Measurements from ENCODE around the gene AMPD2.

Gene AMPD2

DNA sequence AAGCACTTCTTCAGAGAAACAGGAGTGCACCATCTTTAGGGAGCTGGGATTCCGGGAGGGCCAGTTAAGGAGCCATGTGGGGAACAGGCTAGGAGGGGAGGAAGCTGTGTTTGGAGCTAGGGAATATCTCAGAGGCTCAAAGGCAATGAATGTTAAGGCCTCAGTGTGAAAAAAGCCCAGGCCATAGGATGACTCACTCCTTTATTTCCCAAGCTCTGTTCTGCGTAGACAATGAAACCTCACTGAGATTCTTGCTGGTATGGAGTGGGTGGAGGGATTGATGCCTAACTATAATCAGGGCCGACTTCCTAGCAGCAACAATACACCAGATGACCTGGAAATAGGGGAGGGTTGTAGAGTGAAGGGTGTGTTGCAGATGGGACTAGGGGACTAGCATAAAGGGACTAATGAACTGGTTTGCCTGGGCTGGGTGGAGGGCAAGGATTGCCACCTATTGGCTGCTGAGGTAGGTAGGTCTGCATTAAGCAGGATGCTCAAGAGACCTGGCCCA is 2.3 kb upstream of the AMPD2 start:
- no peak for DNase-seq (ENCODE audit: low read depth)

DNA sequence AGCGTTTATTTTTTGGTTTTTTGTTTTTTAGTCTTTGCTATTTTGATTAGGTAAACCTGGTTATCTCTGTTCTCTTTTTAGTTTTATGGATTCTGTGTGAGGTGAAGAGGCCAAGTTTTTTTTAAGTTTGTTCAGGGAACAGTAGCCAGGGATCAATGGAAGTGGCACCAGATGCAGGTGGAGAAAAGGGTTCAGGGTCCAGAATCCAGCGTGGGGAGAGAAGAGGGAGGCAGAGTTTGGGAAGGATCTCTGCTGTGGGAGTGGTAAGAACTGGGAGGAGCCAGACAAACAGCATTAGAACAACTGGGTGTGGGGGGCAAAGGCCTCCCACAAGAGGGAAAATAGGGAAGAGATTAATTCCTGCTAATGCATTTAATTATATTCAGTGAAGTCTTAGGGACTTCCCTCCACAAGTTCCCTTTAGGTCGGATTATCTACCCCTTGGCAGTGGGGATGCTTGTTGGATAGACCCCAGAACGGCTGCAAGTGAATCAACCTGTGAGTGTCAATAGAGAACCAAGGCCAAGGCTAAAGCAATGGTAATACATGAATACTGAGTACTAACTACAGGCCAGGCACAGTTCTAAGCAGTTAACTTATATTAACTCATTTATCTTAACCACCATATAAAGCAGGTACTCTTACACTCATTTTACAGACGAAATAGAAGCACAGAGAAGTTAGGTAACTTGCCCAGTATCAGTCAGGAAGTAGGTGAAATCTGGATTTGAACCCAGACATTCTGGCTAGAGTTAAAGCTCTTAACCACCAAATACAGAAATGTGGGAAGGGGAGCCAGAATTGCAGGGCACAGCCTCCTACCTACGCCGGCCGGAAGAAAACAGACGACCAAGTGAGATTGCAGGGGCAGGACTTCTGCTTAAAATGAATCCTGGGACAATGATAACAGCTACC is 719 bp upstream of the AMPD2 start:
- DNase-seq (ENCODE audit: low read depth), result no peak

DNA sequence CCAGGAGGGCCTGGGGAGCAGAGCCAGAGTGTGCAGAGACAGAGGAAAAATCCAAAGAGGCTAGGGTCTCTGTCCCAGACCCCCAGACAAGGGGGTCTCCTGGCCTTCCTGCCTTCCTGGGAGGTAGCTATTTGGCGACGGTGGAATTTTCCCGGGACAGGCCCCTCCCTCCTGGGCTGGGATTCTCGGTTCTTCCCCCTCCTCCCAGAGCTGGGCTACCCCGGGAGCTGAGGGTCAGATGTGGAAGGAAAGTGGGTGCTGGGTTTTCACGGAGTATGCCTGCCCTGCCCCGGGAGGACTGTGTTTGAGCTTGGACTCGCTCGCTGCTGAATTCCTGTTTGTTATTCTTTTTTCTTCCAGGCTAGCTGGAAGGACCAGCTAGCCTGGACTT is 759 bp downstream of the AMPD2 start:
- no peak for DNase-seq (ENCODE audit: low read depth)

DNA sequence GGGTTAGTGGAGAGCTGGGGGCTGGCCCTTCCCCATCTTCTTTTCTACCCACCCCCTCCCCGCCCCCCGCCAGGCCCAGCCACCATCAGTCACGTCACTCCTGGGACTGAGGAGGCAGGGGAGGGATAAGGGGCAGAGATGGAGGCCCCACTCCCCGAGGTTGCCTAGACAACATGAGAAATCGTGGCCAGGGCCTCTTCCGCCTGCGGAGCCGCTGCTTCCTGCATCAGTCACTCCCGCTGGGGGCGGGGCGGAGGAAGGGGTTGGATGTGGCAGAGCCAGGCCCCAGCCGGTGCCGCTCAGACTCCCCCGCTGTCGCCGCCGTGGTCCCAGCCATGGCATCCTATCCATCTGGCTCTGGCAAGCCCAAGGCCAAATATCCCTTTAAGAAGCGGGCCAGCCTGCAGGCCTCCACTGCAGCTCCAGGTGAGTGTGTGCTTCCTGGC is 1.2 kb downstream of the AMPD2 start:
- DNase-seq (ENCODE audit: low read depth), result peak; percentile 94

DNA sequence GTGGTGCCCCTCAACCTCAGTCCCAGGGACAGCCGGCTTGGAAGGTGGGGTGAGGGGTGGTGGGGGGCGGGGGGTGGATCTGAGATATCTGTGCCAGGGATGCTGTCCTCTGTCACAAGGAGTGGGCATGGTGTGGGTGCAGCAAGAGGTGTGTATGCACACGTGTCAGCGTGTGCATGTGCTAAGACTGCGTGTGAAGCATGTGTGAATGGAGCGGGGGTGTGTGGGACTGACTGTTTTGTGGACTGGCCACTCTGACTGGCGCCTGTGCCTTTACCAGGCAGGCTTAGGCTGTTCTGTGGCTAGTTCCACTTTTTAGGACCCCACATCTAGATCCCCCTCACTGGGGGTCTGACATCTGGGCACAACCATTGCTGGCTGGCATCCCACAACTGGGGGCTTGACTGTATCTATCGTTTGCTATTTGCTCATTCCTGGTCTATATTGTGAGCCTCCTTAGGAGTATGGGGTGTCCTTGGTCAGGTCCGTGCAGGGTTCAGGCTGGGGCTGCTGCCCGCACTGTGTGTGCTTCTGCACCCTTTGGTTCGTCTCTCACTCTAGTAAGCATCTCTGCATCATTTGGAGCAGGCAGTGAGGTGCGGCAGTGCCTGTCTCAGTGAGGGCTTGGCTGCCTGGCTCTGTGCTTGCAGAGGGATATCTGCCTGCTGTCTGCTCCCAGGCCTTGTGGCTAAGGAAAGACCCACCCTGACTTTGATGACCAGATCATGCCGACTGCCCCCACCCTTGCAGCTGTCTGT is 1.9 kb downstream of the AMPD2 start:
- DNase-seq (ENCODE audit: low read depth), result no peak

DNA sequence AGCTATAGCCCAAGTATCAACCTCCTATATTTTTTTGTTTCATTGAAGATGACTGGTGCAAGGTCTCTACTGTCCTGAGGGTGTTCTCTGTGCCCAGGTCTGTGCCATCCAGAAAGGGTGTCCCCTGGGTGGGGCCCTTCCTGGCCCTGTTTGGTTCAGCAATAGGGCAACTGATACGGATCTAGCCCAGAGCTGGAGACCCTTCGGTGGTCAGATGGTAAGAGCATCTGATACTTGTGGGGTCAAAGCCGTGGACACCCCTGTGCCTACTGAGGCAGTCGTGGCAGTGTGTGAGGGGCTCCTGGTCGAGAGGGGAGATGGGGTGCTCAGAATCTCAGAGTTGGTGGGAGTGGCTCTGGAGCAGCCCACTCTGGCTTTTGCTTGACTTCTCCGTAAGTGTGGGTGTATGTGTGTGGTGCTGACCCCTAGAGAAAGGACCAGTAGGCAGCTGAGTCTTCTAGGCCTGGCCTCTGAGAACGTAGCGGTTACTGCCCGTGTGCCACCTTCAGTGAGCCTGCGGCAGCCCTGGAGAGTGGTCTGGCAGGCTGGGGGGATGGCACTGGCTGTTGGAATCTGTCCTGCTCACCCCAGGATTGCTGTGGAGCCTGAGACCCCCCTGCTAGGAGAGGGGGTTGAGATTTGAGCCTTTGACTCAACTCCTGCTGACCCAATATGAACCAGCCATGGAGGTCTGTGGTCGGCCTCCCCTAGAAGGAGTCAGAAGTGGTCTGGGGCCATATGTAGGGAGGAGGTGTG is 2.7 kb downstream of the AMPD2 start:
- no peak for DNase-seq (ENCODE audit: low read depth)

DNA sequence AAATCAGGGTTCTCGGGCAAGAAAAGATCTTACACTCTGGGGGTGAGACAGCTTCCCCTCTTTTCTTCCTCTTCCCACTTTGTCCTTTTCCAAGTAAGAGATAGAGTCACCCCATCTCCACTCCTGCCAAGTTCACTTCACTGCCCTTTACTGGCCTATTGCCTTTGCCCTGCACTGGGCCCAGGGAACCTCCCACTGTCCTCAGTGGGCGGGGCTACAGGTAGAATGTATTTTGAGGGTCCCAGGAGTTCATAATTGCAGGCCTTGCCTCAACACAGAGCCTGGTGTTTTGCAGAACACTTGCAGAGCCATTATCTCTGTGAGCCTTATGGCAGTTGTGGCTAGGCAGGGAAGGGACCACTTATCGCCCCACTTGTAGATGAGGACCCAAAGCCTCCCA is 3.3 kb downstream of the AMPD2 start:
- DNase-seq (ENCODE audit: low read depth), result no peak

DNA sequence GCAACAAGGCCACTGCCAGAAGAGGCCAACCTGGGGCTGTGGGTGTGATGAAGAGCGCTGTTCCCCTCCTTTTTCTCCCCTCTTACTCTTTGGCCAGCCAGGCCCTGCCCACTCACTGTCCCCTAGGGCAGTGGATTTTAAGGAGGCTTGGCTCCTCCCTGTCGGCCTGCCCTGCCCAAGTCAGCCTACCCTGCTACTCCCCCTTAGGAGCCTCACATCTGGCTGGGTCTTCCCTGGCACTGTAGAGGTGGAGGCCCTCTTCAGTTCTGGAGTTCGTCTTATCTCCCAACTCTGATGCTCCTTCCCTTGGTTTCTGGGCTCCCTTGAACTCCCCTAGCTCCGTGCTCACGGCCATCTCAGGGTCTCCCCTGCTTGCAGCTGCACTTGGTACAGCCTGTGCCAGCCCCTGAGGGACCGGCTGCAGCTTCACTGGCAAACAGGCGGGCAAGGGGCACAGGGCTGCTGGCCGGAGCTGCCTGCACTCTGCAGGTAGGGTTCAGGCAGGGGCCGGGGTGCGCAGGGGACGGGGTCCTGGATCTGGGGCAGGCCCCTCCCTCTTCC is 4.0 kb downstream of the AMPD2 start:
- no peak for DNase-seq (ENCODE audit: low read depth)

DNA sequence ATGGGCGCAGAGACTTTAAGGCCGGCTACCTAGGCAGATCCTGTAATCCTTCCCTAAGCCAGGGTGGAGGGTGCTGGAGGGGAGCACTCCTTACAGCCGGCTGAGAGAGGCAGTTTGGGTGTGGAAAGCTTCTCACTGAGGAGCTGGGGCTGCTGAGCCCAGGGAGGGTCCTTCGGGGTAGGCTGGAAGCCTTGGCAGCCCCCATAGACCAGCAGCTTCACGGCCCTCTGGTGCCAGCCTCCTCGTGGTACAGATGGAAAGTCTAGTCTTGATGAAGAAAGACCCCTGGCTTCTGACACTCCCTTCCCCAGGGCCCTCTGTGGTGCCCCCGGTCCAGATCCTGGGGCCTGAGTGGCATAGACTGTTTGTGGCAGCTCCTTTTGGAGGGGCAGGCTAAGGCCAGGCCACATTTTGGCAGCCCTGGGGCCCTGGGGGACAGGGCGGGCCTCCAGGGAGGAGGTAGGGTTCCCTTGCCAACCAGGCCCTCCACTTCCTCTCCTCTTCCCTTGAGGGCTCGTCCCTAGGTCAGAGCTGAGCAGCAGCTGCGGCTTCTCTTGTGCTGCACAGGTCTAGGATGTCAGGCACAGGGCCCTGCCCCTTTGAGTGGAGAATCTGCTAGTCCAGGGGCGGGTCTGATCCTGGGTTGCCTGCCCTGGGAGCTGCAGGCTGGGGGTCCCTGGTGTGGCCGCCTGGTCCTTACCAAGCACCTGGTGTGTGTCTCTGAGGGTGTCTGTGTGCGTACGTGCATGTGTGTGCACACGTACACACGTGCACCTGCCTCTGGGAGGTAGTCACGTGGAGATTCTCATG is 4.8 kb downstream of the AMPD2 start:
- DNase-seq (ENCODE audit: low read depth), result no peak

DNA sequence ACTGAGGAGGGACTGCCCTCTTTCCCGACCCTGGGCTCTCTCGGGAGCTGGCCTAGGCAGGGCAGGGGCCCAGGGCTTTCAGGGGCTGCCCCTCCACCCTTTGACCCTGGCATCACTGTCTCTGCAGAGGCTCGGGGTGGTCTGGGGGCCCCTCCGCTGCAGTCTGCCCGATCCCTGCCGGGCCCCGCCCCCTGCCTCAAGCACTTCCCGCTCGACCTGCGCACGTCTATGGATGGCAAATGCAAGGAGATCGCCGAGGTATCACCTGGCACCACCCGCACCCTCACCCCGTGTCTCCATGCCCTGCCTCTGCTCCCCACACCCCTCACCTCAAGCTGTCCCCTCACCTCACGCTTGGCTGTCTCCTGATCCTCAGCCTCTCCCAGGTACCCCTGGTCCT is 5.5 kb downstream of the AMPD2 start:
- no peak for DNase-seq (ENCODE audit: low read depth)

DNA sequence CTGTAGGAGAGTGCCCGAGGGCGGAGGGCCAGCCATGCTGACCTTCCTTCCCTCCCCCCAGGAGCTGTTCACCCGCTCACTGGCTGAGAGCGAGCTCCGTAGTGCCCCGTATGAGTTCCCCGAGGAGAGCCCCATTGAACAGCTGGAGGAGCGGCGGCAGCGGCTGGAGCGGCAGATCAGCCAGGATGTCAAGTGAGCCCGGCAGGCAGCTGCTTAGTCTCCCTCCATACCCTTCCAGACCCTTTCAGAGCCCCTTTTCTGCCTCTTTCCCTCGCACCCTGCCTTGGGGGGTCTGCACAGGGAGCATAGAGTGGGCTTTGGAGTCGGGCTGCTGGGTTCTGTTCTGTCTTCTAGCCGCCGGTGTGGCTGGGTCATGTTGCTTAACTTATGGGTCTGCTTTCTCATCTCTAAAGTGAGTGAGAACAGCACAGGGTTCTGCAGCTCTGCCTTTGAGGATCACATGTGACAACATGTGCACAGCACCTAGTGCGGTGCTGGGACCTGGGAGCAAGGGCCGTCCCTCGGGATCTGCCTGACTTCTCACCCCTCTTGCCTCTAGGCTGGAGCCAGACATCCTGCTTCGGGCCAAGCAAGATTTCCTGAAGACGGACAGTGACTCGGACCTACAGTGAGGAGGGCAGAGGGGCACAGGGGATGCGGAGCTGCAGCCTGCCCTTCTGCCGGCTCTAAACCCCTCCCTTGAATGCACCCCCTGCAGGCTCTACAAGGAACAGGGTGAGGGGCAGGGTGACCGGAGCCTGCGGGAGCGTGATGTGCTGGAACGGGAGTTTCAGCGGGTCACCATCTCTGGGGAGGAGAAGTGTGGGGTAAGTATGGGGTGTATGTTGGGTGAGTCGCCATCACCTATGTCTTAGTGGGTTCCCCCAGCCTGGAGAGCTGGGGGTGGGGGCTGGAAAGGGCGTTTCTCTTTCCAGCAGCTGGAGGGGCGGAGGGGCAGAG is 6.2 kb downstream of the AMPD2 start:
- no peak for DNase-seq (ENCODE audit: low read depth)

DNA sequence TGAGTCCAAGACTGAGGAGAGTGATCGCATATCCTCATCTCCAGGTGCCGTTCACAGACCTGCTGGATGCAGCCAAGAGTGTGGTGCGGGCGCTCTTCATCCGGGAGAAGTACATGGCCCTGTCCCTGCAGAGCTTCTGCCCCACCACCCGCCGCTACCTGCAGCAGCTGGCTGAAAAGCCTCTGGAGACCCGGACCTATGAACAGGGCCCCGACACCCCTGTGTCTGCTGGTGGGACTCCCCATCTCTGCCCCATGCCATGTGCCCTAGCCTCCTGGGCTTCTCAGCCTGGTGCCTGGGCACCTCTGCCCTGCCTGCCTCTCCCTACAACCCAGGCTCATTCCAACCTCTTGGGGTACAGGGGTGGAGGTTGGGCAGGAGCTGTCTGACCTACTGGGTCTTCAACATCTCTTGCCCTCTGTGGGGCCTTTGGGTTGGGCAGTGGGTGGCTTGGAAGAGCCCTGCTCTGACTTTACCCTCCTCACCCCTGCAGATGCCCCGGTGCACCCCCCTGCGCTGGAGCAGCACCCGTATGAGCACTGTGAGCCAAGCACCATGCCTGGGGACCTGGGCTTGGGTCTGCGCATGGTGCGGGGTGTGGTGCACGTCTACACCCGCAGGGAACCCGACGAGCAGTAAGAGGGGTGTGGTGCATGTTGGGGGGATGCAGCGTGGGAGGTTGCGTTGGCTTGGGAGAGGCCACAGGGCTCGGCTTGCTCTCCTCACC is 7.2 kb downstream of the AMPD2 start:
- DNase-seq (ENCODE audit: low read depth), result no peak

DNA sequence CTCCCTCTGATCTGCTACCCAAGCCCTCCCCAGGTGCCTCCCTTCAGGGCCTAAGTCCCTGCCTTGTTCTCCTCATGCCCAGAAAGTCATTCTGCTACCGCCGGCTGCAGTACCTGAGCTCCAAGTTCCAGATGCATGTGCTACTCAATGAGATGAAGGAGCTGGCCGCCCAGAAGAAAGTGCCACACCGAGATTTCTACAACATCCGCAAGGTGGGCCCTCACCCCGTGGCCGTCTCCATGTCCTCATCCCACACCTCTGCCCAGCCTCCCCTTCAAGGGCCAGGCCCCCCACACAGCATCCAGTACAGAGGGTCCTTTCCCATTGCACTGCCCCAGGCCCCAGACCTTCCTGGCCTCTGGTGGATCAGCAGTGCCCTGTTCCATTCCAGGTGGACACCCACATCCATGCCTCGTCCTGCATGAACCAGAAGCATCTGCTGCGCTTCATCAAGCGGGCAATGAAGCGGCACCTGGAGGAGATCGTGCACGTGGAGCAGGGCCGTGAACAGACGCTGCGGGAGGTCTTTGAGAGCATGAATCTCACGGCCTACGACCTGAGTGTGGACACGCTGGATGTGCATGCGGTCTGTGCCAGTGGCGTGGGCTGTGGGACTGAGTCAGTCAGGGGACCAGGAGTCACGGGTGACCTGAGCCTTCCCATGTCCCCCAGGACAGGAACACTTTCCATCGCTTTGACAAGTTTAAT is 8.2 kb downstream of the AMPD2 start:
- DNase-seq (ENCODE audit: low read depth), result no peak

DNA sequence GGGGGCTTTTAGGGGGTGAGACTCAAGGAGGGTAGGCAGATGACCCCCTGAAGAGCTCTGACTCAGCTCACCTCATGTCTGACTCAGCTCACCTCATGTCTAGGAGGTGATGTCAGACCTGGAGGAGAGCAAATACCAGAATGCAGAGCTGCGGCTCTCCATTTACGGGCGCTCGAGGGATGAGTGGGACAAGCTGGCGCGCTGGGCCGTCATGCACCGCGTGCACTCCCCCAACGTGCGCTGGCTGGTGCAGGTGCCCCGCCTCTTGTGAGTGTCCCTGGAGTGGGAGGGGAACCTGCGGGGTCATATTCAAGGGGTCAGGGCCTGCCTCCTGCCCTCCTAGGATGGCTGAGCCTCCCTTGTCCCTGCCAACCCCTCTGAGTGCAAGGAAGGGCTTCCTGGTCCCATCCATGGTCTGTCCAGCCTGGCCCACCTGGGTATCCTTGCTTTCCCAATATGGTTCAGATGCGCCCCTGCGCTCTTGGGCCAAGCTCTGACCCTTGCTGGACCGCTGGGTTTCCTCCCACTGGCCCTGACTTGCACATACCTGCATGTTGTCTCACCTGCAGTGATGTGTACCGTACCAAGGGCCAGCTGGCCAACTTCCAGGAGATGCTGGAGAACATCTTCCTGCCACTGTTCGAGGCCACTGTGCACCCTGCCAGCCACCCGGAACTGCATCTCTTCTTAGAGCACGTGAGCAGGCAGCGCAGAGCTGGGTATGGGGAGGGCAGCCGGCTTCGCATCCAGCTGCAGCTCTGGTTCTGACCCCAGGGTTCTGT is 9.1 kb downstream of the AMPD2 start:
- DNase-seq (ENCODE audit: low read depth), result no peak

DNA sequence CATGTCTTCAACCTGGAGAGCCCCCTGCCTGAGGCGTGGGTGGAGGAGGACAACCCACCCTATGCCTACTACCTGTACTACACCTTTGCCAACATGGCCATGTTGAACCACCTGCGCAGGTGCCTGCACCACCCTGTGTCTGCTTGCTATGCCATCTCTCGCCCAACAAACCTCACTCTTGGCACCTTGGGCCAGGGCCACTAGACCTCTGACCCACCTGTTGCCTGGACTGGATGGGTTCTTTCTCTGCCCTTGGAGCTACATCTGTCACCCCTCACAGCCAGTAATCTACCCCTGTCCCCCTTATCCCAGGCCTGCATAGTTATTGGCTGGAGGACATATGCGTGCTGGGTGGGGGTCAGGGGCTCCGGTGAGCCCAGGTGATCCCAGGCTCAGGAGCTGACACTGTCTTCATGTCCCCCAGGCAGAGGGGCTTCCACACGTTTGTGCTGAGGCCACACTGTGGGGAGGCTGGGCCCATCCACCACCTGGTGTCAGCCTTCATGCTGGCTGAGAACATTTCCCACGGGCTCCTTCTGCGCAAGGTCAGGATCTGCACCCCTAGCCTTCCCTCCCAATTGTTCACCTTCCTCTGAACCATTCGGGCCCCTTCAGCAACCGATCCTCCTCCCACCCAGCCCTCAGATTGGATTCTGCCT is 9.9 kb downstream of the AMPD2 start:
- no peak for DNase-seq (ENCODE audit: low read depth)

DNA sequence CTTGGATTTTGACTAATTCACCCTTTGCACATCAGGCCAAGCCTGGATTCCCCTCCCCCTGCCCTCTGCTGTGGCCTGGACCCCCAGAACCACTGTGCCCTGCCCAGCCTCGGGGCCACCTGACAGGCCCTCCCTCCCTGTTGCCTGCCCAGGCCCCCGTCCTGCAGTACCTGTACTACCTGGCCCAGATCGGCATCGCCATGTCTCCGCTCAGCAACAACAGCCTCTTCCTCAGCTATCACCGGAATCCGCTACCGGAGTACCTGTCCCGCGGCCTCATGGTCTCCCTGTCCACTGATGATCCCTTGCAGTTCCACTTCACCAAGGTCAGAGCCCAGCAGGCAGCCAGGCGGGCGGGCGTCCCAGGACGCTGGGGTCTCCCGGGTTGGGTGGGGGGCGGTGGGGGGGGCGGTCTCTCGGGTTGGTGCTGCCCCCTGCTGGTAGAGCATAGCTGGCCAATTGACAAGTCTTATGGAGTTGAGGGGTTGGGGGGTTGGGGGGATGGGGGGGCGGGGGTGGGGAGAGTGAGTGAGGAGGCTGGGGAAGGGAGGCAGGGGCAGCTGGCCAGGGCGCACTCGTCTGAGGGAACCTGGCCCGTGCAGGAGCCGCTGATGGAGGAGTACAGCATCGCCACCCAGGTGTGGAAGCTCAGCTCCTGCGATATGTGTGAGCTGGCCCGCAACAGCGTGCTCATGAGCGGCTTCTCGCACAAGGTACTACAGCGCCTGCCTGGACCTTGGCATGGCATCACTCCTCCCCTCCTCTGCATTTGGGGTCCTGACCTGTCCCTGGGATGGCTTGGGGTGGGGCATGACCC is 10.7 kb downstream of the AMPD2 start:
- DNase-seq (ENCODE audit: low read depth), result no peak

Measured in activated gamma-delta T cell treated with anti-CD3 and anti-CD28 coated beads, Interleukin-2, amount 50 U/mL, for 16 hours (primary cell).